GM21360 (cell line): ENCODE data around the gene IL36A.

Source experiments
- ATAC-seq: cut with Tn5 transposase; IDR thresholded peaks from one replicate; pipeline ENCODE4 v1.9.1; 2021; ENCODE audit warnings: mild to moderate bottlenecking, moderate library complexity; ENCODE audit not compliant: unreplicated experiment

IL36A gene

DNA sequence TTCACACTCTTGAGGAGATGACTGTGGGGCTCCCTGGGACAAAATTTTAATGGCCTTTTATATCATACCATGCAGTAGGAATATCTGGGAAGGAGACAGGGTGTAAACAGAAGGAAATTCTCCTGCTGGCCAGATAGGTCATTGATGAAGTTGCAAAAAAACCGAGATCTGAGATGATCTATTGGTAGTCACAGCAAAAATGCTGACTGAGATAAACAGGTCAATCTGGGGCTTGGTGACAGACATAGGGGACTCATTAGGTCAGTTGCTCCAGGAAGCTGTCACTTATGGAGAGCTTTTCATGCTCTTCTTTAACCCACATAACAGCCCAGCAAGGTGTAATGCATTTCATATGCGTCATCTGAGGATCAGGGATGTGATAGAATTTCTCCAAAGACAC, 2.6 kb upstream of the IL36A start:
- no peak for ATAC-seq

DNA sequence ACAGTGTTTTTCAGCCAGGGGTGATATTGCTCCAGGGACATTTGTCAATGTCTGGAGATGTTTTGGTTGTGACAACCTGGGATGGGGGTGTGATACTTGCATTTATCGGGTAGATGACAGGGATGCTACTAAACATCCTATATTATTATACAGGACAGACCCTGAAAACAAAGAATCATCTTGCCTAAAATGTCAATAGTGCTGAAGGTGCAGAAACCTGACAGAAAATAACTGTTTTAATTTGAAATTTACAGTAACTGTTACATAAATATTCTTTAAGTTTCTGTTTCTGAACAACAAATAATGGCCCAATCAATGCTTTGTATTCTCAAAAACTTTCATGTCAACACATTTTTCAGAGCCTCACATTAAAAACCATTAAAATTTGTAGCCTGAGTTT, 2.0 kb downstream of the IL36A start:
- no peak for ATAC-seq

GRCh38 chr2:113009622-113010021, 4.4 kb downstream of the IL36A start:
- no peak for ATAC-seq

GRCh38 chr2:113010088-113010487, 4.8 kb downstream of the IL36A start:
- ATAC-seq: no peak

- no peak for ATAC-seq
Measured at GRCh38 chr2:113011108-113011507, 5.8 kb downstream of the IL36A start.

GRCh38 chr2:113012436-113013335, 7.4 kb downstream of the IL36A start:
- ATAC-seq: no peak

DNA sequence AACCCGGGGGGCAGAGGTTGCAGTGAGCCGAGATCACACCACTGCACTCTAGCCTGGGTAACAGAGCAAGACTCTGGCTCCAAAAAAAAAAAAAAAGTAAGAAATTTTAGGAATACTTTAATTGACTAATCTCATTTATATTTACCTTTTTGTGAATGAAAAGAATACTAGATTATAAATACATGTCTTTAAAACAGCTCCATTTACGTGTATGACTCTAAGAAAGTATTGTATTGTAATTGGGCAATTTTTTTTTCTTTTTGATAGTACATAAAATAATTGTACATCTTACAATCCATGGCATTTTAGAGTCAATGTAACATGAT, 8.0 kb downstream of the IL36A start:
- no peak for ATAC-seq

DNA sequence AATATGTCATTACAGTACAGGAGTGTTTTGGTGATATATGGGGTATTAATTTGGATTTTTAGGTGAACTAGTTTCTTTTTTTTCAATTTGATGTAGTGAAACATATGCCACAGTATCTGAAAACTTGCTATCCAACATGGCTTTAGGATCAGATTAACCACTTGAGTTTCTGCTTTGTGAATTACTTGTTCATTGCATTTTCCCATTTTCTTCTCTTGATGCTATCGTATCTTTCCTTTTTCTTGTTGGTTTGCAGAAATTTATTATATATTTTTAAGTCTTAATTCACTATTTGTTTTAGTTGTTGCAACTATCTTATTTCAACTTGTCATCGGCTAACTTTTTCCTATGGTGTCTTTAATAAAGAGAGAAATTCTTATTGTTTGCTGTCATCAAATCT, 8.8 kb downstream of the IL36A start:
- no peak for ATAC-seq

DNA sequence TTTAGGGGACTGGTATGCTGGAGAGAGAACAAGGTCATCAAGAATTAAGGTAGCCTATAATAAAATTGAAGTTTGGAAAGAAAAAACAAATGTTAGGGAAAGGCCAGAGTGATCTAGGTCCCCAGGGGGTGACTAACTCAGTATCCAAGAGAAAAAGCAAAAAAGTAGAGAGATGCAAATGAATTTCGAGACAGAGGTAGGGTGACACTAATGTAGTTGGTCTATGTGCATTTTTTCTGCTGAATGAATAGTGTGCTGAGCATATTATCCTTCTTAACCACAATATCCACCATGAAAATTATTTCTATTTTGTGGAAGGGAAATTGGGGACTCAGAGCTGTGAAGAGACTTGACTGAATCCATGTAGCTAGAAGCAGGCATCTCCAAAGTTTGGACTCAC, 9.8 kb downstream of the IL36A start:
- ATAC-seq: no peak

GRCh38 chr2:113015655-113016054, 10.4 kb downstream of the IL36A start:
- no peak for ATAC-seq

DNA sequence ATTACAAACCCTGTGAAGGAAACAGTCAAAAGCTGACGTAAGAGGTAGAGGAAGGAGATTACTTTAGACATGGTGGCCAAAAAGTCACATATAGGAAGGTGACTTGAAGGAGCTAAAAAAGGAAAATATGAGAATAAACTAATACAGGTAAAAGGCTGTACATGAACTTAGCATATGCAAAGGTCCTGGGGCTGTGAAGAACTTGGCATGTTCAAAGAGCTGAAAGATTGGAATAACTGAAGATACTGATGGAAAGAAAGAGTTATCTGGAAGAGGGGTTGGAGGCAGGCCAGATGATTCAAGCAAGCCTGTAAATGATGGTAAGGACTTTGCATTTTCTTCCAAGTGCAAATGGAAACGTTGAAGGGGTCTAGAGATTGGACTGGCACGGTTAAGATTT, 13.2 kb downstream of the IL36A start:
- no peak for ATAC-seq

DNA sequence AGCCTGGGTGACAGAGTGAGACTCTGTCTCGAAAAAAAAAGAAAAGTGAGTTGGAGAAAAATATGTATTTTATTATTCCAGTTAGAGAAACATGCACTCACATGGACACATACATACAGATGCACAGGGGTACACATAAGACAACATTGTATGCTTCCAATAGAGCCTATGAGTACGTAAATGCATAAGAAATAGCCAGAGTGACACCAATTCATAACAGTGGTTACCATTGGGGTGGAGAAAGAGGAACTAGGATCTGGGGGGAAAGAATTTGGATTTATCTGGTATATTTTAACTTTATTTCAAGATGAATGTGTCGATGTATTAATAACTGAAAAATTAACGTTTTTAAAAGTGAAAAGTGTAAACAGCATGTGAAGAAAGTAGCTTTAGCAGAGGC, 16.1 kb downstream of the IL36A start:
- ATAC-seq: no peak

- no peak for ATAC-seq
Measured at GRCh38 chr2:113024764-113025163, 19.5 kb downstream of the IL36A start.

DNA sequence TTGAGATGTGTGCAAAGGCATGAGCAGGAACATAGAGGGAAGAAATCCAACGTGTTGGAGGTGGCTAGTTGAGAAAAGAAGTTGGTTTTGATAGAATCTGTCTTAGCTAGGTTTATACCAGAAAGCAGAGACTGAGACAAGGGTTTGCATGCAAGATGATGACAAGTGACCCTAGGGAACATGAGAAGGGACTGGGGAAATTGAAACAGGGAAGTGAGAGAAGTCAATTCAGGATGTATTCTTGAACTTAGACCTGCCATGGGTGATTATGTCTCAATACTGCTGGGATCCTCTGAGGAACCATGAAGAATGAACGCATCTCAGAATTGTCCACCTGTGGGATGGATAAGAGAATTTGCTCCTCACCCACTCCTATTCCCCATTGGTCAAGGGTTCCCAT, 20.5 kb downstream of the IL36A start:
- ATAC-seq: no peak

DNA sequence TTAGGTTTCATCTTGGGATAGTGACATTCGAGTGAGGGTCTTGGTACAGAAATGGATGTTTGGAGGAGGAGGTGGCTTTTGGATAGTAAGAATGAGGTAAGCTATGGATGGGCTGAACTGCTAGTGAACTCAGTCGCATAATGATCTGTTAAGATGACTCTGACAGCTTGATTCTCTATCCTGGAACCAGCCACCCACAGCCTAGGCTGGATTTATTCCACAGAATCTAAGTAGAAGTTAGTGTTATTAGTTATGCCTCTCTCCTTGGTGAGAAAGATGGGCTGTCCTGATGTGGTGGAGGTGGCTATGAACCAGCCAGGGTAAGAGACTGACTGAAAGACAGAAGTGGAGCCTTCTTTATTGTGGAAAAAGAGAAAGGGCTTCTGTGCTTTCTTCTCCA, 22.4 kb downstream of the IL36A start:
- ATAC-seq: no peak

GRCh38 chr2:113028112-113028511, 22.9 kb downstream of the IL36A start:
- no peak for ATAC-seq

DNA sequence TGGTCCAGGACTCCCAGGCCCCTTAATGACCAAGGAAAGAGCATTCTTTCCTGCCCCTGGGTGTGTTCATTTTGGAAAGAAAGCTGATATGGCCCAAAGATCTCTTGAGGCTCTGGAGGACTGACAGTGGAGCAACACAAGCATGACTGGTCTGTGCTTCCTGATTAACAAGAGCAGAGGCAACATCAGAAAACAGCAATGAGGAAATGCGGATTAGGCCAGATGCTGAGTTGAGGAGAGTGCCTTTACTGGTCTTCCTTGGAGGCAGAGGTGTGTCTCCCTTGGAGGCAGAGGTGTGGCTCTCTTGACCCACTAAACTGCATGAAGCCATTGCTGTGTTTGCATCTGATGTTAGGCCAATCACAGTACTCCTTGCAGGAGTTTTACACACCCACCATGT, 27.5 kb downstream of the IL36A start:
- no peak for ATAC-seq

GRCh38 chr2:113034016-113034415, 28.8 kb downstream of the IL36A start:
- ATAC-seq: no peak

- ATAC-seq: no peak
Measured at GRCh38 chr2:113036763-113037162, 31.5 kb downstream of the IL36A start.

DNA sequence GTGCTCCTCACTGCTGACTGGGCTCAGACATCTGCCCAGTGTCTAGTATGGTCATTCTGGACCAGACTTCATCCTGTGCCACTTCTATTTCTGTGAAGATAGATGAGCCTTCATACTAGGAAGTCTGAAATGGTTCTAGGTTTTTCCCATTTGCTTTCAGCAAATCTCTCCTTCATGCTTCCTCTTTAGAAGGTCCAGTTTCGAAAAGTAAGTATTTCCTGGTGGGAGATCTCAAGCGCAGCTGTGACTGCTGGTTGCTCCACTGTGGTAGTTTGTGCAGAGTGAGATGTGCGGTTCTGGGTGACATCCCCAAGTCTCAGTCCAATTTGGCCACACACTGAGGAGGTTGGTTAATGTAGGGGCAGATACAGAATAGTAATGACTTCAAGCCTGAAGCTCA, 33.0 kb downstream of the IL36A start:
- ATAC-seq: no peak

GRCh38 chr2:113039158-113039557, 33.9 kb downstream of the IL36A start:
- no peak for ATAC-seq

DNA sequence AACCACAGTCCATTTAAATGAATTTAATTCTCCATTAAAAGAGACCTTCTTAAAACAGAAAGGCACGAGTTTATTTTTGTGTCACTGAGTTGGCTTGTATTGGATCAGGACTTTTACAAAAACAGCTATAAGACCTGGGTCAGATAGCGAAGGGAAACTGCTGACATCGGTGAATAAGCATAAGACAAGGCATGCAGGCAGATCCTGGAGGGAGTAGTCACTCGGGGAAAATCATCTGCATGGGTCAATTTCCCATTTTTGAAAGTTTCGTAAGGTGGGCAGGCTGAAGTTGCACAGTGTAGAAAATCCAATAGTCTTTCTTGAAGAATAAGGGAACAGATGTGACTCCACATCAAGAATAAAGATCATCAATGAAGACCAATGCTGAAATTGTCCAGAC, 34.5 kb downstream of the IL36A start:
- ATAC-seq: no peak

GRCh38 chr2:113041871-113042270, 36.6 kb downstream of the IL36A start:
- ATAC-seq: no peak
